Astrocyte (in vitro differentiated cells and primary cell): Measurements from ENCODE around the gene WWTR1. TPM values are rescaled to one million over a fixed set of nuclear protein-coding genes. Genes with fewer than 3 reads are reported as not detected.

Experiments
- DNase-seq: peaks from one replicate; pipeline ENCODE4 v3.0.0-alpha.2; 2010; ENCODE audit warnings: low read depth
- FAIRE-seq: peaks from 2 replicates; lab custom pipeline; 2011; peaks lifted over from hg19 to GRCh38; lab: Jason Lieb, UNC
- H2AFZ ChIP-seq: 2 replicates; pipeline ENCODE4 v1.6.0; 2012; ENCODE audit warnings: low read depth, low read length, inconsistent platforms
- H3K27ac ChIP-seq: 2 replicates; pipeline ENCODE4 v1.5.1; 2011; ENCODE audit warnings: low read depth, low read length, inconsistent platforms
- H3K27me3 ChIP-seq: 2 replicates; pipeline ENCODE4 v1.6.0; 2011; ENCODE audit warnings: low read length, inconsistent platforms; ENCODE audit not compliant: insufficient read depth
- H3K36me3 ChIP-seq: 2 replicates; pipeline ENCODE4 v1.5.1; 2011; ENCODE audit warnings: low read length, inconsistent platforms; ENCODE audit not compliant: insufficient read depth
- H3K4me1 ChIP-seq: 2 replicates; pipeline ENCODE4 v1.5.1; 2011; ENCODE audit warnings: low read length, inconsistent platforms; ENCODE audit not compliant: insufficient read depth
- H3K4me2 ChIP-seq: 2 replicates; pipeline ENCODE4 v1.6.0; 2012; ENCODE audit warnings: low read length, inconsistent platforms
- H3K4me3 ChIP-seq: 2 replicates; pipeline ENCODE4 v1.5.1; 2011; ENCODE audit warnings: low read depth, mild to moderate bottlenecking, low read length, inconsistent platforms; ENCODE audit not compliant: insufficient read depth
- H3K79me2 ChIP-seq: 2 replicates; pipeline ENCODE4 v1.6.0; 2012; ENCODE audit warnings: mild to moderate bottlenecking, low read length, inconsistent platforms; ENCODE audit not compliant: insufficient read depth
- H3K9ac ChIP-seq: 2 replicates; pipeline ENCODE4 v1.6.0; 2012; ENCODE audit warnings: mild to moderate bottlenecking, low read length, inconsistent platforms
- H3K9me3 ChIP-seq: 2 replicates; pipeline ENCODE4 v1.5.1; 2012; ENCODE audit warnings: low read depth, mild to moderate bottlenecking, low read length, inconsistent platforms; ENCODE audit not compliant: insufficient read depth
- H4K20me1 ChIP-seq: 2 replicates; pipeline ENCODE4 v1.6.0; 2012; ENCODE audit warnings: low read length, inconsistent platforms; ENCODE audit not compliant: insufficient read depth
- H3K27ac Mint-ChIP-seq: one replicate; pipeline ENCODE4 v1.8.0; 2021; ENCODE audit warnings: mild to moderate bottlenecking, mixed read lengths; ENCODE audit not compliant: unreplicated experiment
- H3K27me3 Mint-ChIP-seq: one replicate; pipeline ENCODE4 v1.8.0; 2021; ENCODE audit warnings: low read depth, mixed read lengths; ENCODE audit not compliant: unreplicated experiment
- H3K36me3 Mint-ChIP-seq: one replicate; pipeline ENCODE4 v1.8.0; 2021; ENCODE audit warnings: low read depth, mixed read lengths; ENCODE audit not compliant: unreplicated experiment
- H3K4me1 Mint-ChIP-seq: one replicate; pipeline ENCODE4 v1.8.0; 2021; ENCODE audit warnings: low read depth, mixed read lengths; ENCODE audit not compliant: unreplicated experiment
- H3K4me3 Mint-ChIP-seq: one replicate; pipeline ENCODE4 v1.8.0; 2021; ENCODE audit warnings: mild to moderate bottlenecking, moderate library complexity, mixed read lengths; ENCODE audit not compliant: unreplicated experiment
- H3K9me3 Mint-ChIP-seq: one replicate; pipeline ENCODE4 v1.8.0; 2021; ENCODE audit warnings: mild to moderate bottlenecking, mixed read lengths; ENCODE audit not compliant: unreplicated experiment
- CTCF ChIP-seq: IDR thresholded peaks from 2 replicates; pipeline ENCODE4 v1.5.1; 2011; ENCODE audit warnings: low read depth, mild to moderate bottlenecking, inconsistent platforms, low read length, moderate library complexity; ENCODE audit not compliant: insufficient read depth
- EZH2 ChIP-seq: IDR thresholded peaks from 2 replicates; pipeline ENCODE4 v1.6.1; 2012; ENCODE audit warnings: mild to moderate bottlenecking, low read length, inconsistent platforms; ENCODE audit not compliant: insufficient read depth
- total RNA-seq: library from RNA; stranded (reverse); gene quantifications from 2 replicates; pipeline ENCODE4 v1.2.1, GENCODE V29; 2021

Gene WWTR1
- total RNA-seq, 1 donor from 2014 or later, result 94.3 TPM

GRCh38 chr3:149701977-149702350, 44.1 kb upstream of the WWTR1 start:
- H4K20me1 ChIP-seq, result no peaks in the 10 kb centered on the region
- no peak overlapping the region for H3K4me3 ChIP-seq
- H3K4me2 ChIP-seq, result no peak overlapping the region
- Mint-ChIP-seq H3K9me3 (peaks cover 16% of the 10 kb centered on the region), H3K27ac (no peak overlapping the region), H3K27me3 (no peaks in the 10 kb centered on the region), H3K4me3 (no peak overlapping the region), H3K36me3 (peaks cover 7% of the 10 kb centered on the region), H3K4me1 (peaks cover 10% of the 10 kb centered on the region)
- FAIRE-seq (no peak), DNase-seq (no peak)
- no peaks in the 10 kb centered on the region for H3K79me2 ChIP-seq
- TF ChIP-seq CTCF, result no peak
- TF ChIP-seq EZH2, result no peak
- peaks cover 11% of the 10 kb centered on the region for H3K9me3 ChIP-seq
- no peak overlapping the region for H3K9ac ChIP-seq
- H3K27ac ChIP-seq, result no peak overlapping the region
- no peaks in the 10 kb centered on the region for H3K36me3 ChIP-seq
- no peak overlapping the region for H2AFZ ChIP-seq
- no peaks in the 10 kb centered on the region for H3K27me3 ChIP-seq
- H3K4me1 ChIP-seq, result peaks cover 10% of the 10 kb centered on the region

GRCh38 chr3:149701206-149701976, 43.6 kb upstream of the WWTR1 start:
- Histone ChIP-seq H3K79me2 (no peaks in the 10 kb centered on the region), H3K4me3 (no peak overlapping the region), H3K9me3 (peaks cover 11% of the 10 kb centered on the region), H2AFZ (no peak overlapping the region), H4K20me1 (no peaks in the 10 kb centered on the region), H3K36me3 (no peaks in the 10 kb centered on the region), H3K4me2 (no peak overlapping the region), H3K27me3 (no peaks in the 10 kb centered on the region), H3K9ac (no peak overlapping the region), H3K27ac (no peak overlapping the region), H3K4me1 (peaks cover 10% of the 10 kb centered on the region)
- DNase-seq (no peak), FAIRE-seq (no peak)
- Mint-ChIP-seq H3K36me3 (peaks cover 7% of the 10 kb centered on the region), H3K27ac (no peak overlapping the region), H3K27me3 (no peaks in the 10 kb centered on the region), H3K9me3 (peaks cover 16% of the 10 kb centered on the region), H3K4me1 (peaks cover 10% of the 10 kb centered on the region), H3K4me3 (no peak overlapping the region)
- TF ChIP-seq EZH2 (no peak), CTCF (no peak)

GRCh38 chr3:149688122-149688757, 30.4 kb upstream of the WWTR1 start:
- FAIRE-seq (no peak), DNase-seq (no peak)
- no peak overlapping the region for H3K4me3 Mint-ChIP-seq
- H3K4me2 ChIP-seq, result no peak overlapping the region
- H3K9me3 ChIP-seq, result no peaks in the 10 kb centered on the region
- H3K4me1 Mint-ChIP-seq, result no peaks in the 10 kb centered on the region
- TF ChIP-seq EZH2, result no peak
- TF ChIP-seq CTCF, result no peak
- no peak overlapping the region for H3K27ac Mint-ChIP-seq
- peaks cover 2% of the 10 kb centered on the region for H3K36me3 Mint-ChIP-seq
- H3K4me1 ChIP-seq, result no peaks in the 10 kb centered on the region
- H3K27me3 Mint-ChIP-seq, result no peaks in the 10 kb centered on the region
- H2AFZ ChIP-seq, result no peak overlapping the region
- H3K27ac ChIP-seq, result no peak overlapping the region
- H4K20me1 ChIP-seq, result no peaks in the 10 kb centered on the region
- no peaks in the 10 kb centered on the region for H3K36me3 ChIP-seq
- H3K9ac ChIP-seq, result no peak overlapping the region
- H3K79me2 ChIP-seq, result no peaks in the 10 kb centered on the region
- H3K9me3 Mint-ChIP-seq, result peaks cover 7% of the 10 kb centered on the region
- H3K27me3 ChIP-seq, result no peaks in the 10 kb centered on the region
- no peak overlapping the region for H3K4me3 ChIP-seq
